ENCODE measurements around the gene TRPM2. TPM values are rescaled to one million over a fixed set of nuclear protein-coding genes. Genes with fewer than 3 reads are reported as not detected.
"Not testable (repeated sequence)": the region's sequence is repeated elsewhere in the genome, so short reads cannot be mapped to it uniquely, and the experiment has no call there.

Gene TRPM2
- total RNA-seq, 5 donors from 2014 or later (not counting 1 experiment from before 2014, with no cell fraction given), result 1.2 to 8.6 (median 3.6) TPM

- Histone ChIP-seq H3K27me3 (replicated peaks in 1 of 2; ENCODE audit: control insufficient read depth in 2 of 2, extremely low read depth in 1 of 2, insufficient read depth in 2 of 2, low read length in 1 of 2) (peaks cover 0 to 6% of the 10 kb centered on the region in 2 experiments), H3K36me3 (ENCODE audit: control insufficient read depth in 2 of 2, extremely low read depth in 1 of 2, insufficient read depth in 1 of 2, low read length in 1 of 2) (no peaks in the 10 kb centered on the region), H3K4me3 (ENCODE audit: control insufficient read depth in 1 of 2, extremely low read depth in 1 of 2, low read length in 1 of 2) (no peak overlapping the region), H3K4me1 (ENCODE audit: control insufficient read depth in 1 of 2, extremely low read depth in 1 of 2, insufficient read depth in 2 of 2, low read length in 2 of 2) (peaks cover 31 to 35% of the 10 kb centered on the region in 2 experiments), H3K27ac (ENCODE audit: low read length) (no peak overlapping the region), H3K9me3 (no peaks in the 10 kb centered on the region)
- Mint-ChIP-seq H3K4me3 (no peak overlapping the region), H3K27ac (no peak overlapping the region), H3K4me1 (peaks cover 49 to 59% (median 51%) of the 10 kb centered on the region in 3 donors), H3K36me3 (no peaks in the 10 kb centered on the region), H3K9me3 (no peaks in the 10 kb centered on the region), H3K27me3 (peaks cover 0 to 2% of the 10 kb centered on the region in 2 donors)
- no peak for ATAC-seq (replicated peaks in 1 of 4)
- DNase-seq, result no peak
- 92% methylated on average over 21 of the region's 21 CpGs for WGBS (ENCODE audit: insufficient coverage)
- ChIA-PET POLR2A (no interaction called here), CTCF (no interaction called here)
These were observed 3.8 kb downstream of the TRPM2 start for GRCh38 chr21:44357064-44357837.

DNA sequence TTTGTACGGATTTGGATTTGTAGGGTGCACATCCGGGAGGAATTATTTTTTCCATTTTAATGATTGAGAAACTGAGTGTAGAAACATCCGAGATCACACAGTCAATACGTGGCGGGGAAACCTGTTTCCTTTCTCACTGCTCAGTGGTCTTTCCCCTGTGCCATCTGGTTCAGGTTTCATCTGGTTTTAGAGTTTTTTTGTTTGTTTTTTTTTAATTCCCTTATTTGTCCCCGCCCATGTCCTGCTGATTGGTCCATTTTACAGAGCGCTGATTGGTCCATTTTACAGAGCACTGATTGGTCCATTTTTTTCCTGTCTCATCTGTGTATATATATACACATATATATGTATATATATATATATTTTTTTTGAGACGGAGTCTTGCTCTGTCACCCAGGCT lies 6.0 kb downstream of the TRPM2 start:
- Histone ChIP-seq H3K36me3 (ENCODE audit: control insufficient read depth in 2 of 2, extremely low read depth in 1 of 2, insufficient read depth in 1 of 2, low read length in 1 of 2) (no peaks in the 10 kb centered on the region), H3K4me3 (ENCODE audit: control insufficient read depth in 1 of 2, extremely low read depth in 1 of 2, low read length in 1 of 2) (no peak overlapping the region), H3K27me3 (replicated peaks in 1 of 2; ENCODE audit: control insufficient read depth in 2 of 2, extremely low read depth in 1 of 2, insufficient read depth in 2 of 2, low read length in 1 of 2) (peaks cover 0 to 9% of the 10 kb centered on the region in 2 experiments), H3K27ac (ENCODE audit: low read length) (no peak overlapping the region), H3K4me1 (ENCODE audit: control insufficient read depth in 1 of 2, extremely low read depth in 1 of 2, insufficient read depth in 2 of 2, low read length in 2 of 2) (peaks cover 11 to 14% of the 10 kb centered on the region in 2 experiments), H3K9me3 (no peaks in the 10 kb centered on the region)
- no peak overlapping the region for H3K4me3 Mint-ChIP-seq
- H3K36me3 Mint-ChIP-seq, result peaks cover 4% of the 10 kb centered on the region
- ChIA-PET CTCF (no interaction called here), POLR2A (no interaction called here)
- no peak overlapping the region for H3K27ac Mint-ChIP-seq
- WGBS (ENCODE audit: insufficient coverage), result 94% methylated on average over 2 of the region's 8 CpGs
- DNase-seq, result no peak
- H3K27me3 Mint-ChIP-seq, result no peaks in the 10 kb centered on the region
- H3K4me1 Mint-ChIP-seq, result peaks cover 27 to 38% (median 31%) of the 10 kb centered on the region in 3 donors
- H3K9me3 Mint-ChIP-seq, result peaks cover 0 to 9% (median 0%) of the 10 kb centered on the region in 3 donors
- ATAC-seq (replicated peaks in 1 of 4), result no peak

DNA sequence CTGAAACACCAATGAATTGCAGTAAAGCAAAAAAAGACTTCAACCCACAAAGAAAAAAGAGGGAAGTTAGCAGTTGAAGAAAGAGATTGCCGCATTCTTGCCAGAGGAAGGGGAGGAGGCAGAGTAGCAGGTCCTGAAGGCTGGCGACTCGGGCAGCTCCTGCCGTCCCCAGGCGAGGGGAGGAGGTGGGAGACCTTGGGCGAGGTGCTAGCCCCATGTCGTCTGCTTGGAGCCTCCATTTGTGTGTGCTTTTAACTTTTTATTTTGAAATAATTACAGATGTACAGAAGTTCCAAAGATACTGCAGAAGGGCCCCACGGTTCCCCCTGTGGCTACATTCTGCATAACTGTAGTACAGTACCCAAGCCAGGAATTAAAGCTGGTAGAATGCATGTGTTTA lies 6.7 kb downstream of the TRPM2 start:
- Mint-ChIP-seq H3K27ac (peak overlapping the region in 1 of 2 donors; percentile 39), H3K4me3 (no peak overlapping the region), H3K9me3 (peaks cover 0 to 9% (median 0%) of the 10 kb centered on the region in 3 donors), H3K27me3 (no peaks in the 10 kb centered on the region), H3K36me3 (peaks cover 4% of the 10 kb centered on the region), H3K4me1 (peaks cover 20 to 30% (median 23%) of the 10 kb centered on the region in 3 donors)
- H3K36me3 ChIP-seq (ENCODE audit: control insufficient read depth in 2 of 2, extremely low read depth in 1 of 2, insufficient read depth in 1 of 2, low read length in 1 of 2), result no peaks in the 10 kb centered on the region
- H3K9me3 ChIP-seq, result no peaks in the 10 kb centered on the region
- ATAC-seq (replicated peaks in 1 of 4) (peak in 2 of 4 experiments; percentile 50 to 56), DNase-seq (no peak)
- ChIA-PET POLR2A (no interaction called here), CTCF (no interaction called here)
- H3K27me3 ChIP-seq (replicated peaks in 1 of 2; ENCODE audit: control insufficient read depth in 2 of 2, extremely low read depth in 1 of 2, insufficient read depth in 2 of 2, low read length in 1 of 2), result peaks cover 0 to 9% of the 10 kb centered on the region in 2 experiments
- H3K4me1 ChIP-seq (ENCODE audit: control insufficient read depth in 1 of 2, extremely low read depth in 1 of 2, insufficient read depth in 2 of 2, low read length in 2 of 2), result peaks cover 3 to 6% of the 10 kb centered on the region in 2 experiments
- no peak overlapping the region for H3K27ac ChIP-seq (ENCODE audit: low read length)
- WGBS (ENCODE audit: insufficient coverage), result no CpG with 5 or more reads among the region's 8 CpGs
- H3K4me3 ChIP-seq (ENCODE audit: control insufficient read depth in 1 of 2, extremely low read depth in 1 of 2, low read length in 1 of 2), result no peak overlapping the region

DNA sequence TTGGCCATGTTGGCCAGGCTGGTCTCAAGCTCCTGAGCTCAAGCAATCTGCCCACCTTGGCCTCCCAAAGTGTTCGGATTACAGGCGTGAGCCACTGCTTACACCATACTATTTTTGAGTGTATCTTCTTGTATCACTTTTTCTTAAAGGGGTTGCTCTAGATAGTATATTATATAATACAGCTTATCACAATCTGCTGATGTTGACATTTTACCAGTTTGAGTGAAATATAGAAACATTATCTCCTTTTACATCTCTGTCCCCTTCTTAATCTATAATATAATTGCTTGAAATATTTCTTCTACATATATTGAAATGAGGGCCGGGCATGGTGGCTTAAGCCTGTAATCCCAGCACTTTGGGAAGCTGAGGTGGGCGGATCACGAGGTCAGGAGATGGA lies 8.5 kb downstream of the TRPM2 start:
- CTCF ChIA-PET, result not testable (repeated sequence)

GRCh38 chr21:44363278-44363677 lies 9.9 kb downstream of the TRPM2 start:
- CTCF ChIA-PET, result no interaction called here

More for the DNA sequence above, 8.5 kb downstream of the TRPM2 start:
- DNase-seq; H3K4me1 ChIP-seq (ENCODE audit: control insufficient read depth in 1 of 2, extremely low read depth in 1 of 2, insufficient read depth in 2 of 2, low read length in 2 of 2); ATAC-seq (replicated peaks in 1 of 4); H3K27ac Mint-ChIP-seq; H3K4me3 Mint-ChIP-seq; H3K36me3 ChIP-seq (ENCODE audit: control insufficient read depth in 2 of 2, extremely low read depth in 1 of 2, insufficient read depth in 1 of 2, low read length in 1 of 2); POLR2A ChIA-PET; H3K4me3 ChIP-seq (ENCODE audit: control insufficient read depth in 1 of 2, extremely low read depth in 1 of 2, low read length in 1 of 2); H3K9me3 Mint-ChIP-seq; H3K27me3 Mint-ChIP-seq; H3K9me3 ChIP-seq; H3K27ac ChIP-seq (ENCODE audit: low read length); H3K36me3 Mint-ChIP-seq: not testable (repeated sequence)
- WGBS (ENCODE audit: insufficient coverage), result no CpG with 5 or more reads among the region's 5 CpGs
- peaks cover 7 to 14% (median 8%) of the 10 kb centered on the region in 3 donors for H3K4me1 Mint-ChIP-seq
- H3K27me3 ChIP-seq (replicated peaks in 1 of 2; ENCODE audit: control insufficient read depth in 2 of 2, extremely low read depth in 1 of 2, insufficient read depth in 2 of 2, low read length in 1 of 2), result peaks cover 0 to 13% of the 10 kb centered on the region in 2 experiments

DNA sequence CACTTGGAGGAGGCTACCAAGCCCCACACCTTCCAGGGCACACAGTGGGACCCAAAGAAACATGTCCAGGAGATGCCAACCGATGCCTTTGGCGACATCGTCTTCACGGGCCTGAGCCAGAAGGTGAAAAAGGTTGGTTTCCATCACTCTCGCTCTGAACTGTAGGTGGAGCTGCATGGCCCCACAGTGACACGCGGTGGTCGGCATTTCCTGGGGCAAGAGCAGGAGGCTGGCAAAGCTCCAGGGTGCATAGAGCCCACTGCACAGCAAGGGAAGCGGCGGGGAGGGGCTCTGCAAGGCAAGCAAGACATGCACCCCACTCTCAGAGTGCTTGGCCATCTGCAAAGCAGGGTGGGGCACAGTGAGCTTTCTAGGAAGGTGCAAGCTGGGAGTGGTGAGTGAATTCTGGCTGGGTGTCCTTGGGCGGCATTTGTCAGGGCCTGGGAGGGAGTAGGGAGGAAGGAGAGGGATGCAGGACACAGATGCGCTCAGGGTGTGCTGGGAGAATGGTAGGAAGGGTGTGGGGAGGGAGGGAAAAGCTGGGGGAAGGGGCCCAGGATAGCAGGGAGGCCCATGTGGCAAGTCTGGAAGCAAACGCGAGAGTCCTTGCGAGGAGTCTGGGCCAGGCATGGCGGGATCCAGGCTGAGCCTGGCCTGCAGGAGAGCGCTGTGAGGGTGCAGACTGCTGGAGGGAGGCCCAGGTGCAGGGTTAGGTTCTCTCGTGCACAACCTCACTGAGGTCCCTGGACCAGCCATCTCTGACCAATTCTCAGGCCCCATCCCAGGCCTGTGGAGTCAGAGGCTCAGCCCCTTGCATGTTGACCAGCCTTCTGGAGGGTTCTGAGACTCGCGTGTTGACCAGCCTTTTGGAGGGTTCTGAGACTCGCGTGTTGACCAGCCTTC lies 11.0 kb downstream of the TRPM2 start:
- Histone ChIP-seq H3K4me1 (ENCODE audit: control insufficient read depth in 1 of 2, extremely low read depth in 1 of 2, insufficient read depth in 2 of 2, low read length in 2 of 2) (no peaks in the 10 kb centered on the region), H3K27me3 (replicated peaks in 1 of 2; ENCODE audit: control insufficient read depth in 2 of 2, extremely low read depth in 1 of 2, insufficient read depth in 2 of 2, low read length in 1 of 2) (peaks cover 0 to 13% of the 10 kb centered on the region in 2 experiments), H3K4me3 (ENCODE audit: control insufficient read depth in 1 of 2, extremely low read depth in 1 of 2, low read length in 1 of 2) (no peak overlapping the region), H3K27ac (ENCODE audit: low read length) (no peak overlapping the region), H3K36me3 (ENCODE audit: control insufficient read depth in 2 of 2, extremely low read depth in 1 of 2, insufficient read depth in 1 of 2, low read length in 1 of 2) (peaks cover 0 to 4% of the 10 kb centered on the region in 2 donors), H3K9me3 (no peaks in the 10 kb centered on the region)
- POLR2A ChIA-PET, result no interaction called here
- DNase-seq, result no peak
- Mint-ChIP-seq H3K4me3 (no peak overlapping the region), H3K36me3 (peaks cover 4% of the 10 kb centered on the region), H3K4me1 (peaks cover 6 to 14% (median 7%) of the 10 kb centered on the region in 3 donors), H3K9me3 (peaks cover 0 to 9% (median 0%) of the 10 kb centered on the region in 3 donors), H3K27me3 (no peaks in the 10 kb centered on the region), H3K27ac (no peak overlapping the region)
- WGBS (ENCODE audit: insufficient coverage), result 81% methylated on average over 16 of the region's 22 CpGs
- ATAC-seq (replicated peaks in 1 of 4), result no peak
- CTCF ChIA-PET, result interaction anchor here in 1 of 2 donors (1.2 kb wide), 1 partner anchor 9 kb away, joined by 3 read pairs; no protein-coding TSS in a partner anchor

More at GRCh38 chr21:44363278-44363677, 9.9 kb downstream of the TRPM2 start:
- Mint-ChIP-seq H3K4me3 (no peak overlapping the region), H3K27me3 (no peaks in the 10 kb centered on the region), H3K9me3 (peaks cover 0 to 9% (median 0%) of the 10 kb centered on the region in 3 donors), H3K27ac (no peak overlapping the region), H3K36me3 (peaks cover 4% of the 10 kb centered on the region), H3K4me1 (peaks cover 6 to 14% (median 7%) of the 10 kb centered on the region in 3 donors)
- Histone ChIP-seq H3K27ac (ENCODE audit: low read length) (no peak overlapping the region), H3K4me3 (ENCODE audit: control insufficient read depth in 1 of 2, extremely low read depth in 1 of 2, low read length in 1 of 2) (no peak overlapping the region), H3K4me1 (ENCODE audit: control insufficient read depth in 1 of 2, extremely low read depth in 1 of 2, insufficient read depth in 2 of 2, low read length in 2 of 2) (no peaks in the 10 kb centered on the region), H3K36me3 (ENCODE audit: control insufficient read depth in 2 of 2, extremely low read depth in 1 of 2, insufficient read depth in 1 of 2, low read length in 1 of 2) (peaks cover 0 to 4% of the 10 kb centered on the region in 2 donors), H3K9me3 (no peaks in the 10 kb centered on the region), H3K27me3 (replicated peaks in 1 of 2; ENCODE audit: control insufficient read depth in 2 of 2, extremely low read depth in 1 of 2, insufficient read depth in 2 of 2, low read length in 1 of 2) (peaks cover 0 to 13% of the 10 kb centered on the region in 2 experiments)
- POLR2A ChIA-PET, result no interaction called here
- 80% methylated on average over 1 of the region's 1 CpG for WGBS (ENCODE audit: insufficient coverage)
- ATAC-seq (replicated peaks in 1 of 4), result no peak
- no peak for DNase-seq
